Frontal cortex (tissue), 4 donors: ENCODE data around the gene CELF2. TPM values are rescaled to one million over a fixed set of nuclear protein-coding genes. Genes with fewer than 3 reads are reported as not detected.

Experiments used
- DNase-seq, 2 donors: peaks; one replicate each; pipeline ENCODE4 v3.0.0; 2012; ENCODE audit warnings: low spot score in 2 of 2
- FAIRE-seq: peaks from 2 replicates; lab custom pipeline; 2012; peaks lifted over from hg19 to GRCh38; lab: Jason Lieb, UNC
- total RNA-seq: library from RNA; depleted of rRNA; stranded (reverse); fragments of >200 nt; gene quantifications from one replicate; pipeline ENCODE4 v1.2.3, GENCODE V29; 2014
- donor health status: control.
- donor health status: control.
- donor health status: control.

Gene CELF2
- total RNA-seq, 1 donor from 2014 or later, result 129 TPM

DNA sequence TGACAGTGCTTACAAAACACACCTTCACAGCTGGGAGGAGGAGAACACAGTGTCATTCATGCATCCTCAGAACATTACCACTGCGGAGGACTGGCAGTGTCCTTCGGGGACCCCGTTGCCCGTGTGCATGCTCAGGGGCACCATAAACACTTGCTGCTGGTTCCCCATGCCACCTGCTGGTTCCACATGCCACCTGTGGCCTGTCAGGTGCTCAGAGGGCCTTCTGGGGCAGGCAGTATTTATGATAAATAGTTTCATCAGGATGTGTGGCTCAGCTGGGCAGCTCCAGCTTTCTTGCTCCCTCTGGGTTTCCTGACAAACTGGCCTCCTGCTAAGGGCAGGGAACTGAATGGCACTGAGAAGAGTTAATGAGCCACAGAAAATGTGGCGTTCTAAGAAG, 32.1 kb downstream of the CELF2 start:
- FAIRE-seq, result no peak

GRCh38 chr10:11050301-11051287, 32.9 kb downstream of the CELF2 start:
- DNase-seq (no peak), FAIRE-seq (no peak)

More for the DNA sequence above, 32.1 kb downstream of the CELF2 start:
- DNase-seq, result no peak

- no peak for DNase-seq
These were observed 39.3 kb downstream of the CELF2 start for GRCh38 chr10:11057018-11057417.

GRCh38 chr10:11057448-11057847, 39.8 kb downstream of the CELF2 start:
- FAIRE-seq (no peak), DNase-seq (no peak)

More at GRCh38 chr10:11057018-11057417, 39.3 kb downstream of the CELF2 start:
- no peak for FAIRE-seq

DNA sequence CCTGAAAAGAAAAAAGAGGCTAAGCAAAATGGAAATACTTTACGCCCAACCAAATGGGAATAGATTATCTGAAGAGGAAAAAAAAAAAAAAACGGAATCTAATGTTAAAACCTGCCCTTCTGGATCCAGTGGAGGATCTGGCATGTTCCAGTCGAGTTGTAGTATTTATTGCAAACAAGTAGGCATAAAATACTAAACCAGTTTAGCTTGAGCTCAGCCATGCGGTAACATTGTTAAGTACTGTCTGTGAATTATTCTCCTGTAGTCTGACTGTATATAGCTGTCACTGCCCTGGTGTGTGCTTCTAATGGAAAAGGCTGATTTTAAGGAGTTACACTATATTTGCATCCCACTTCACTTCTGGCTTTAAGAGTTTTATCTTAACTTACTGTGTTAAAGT, 40.3 kb downstream of the CELF2 start:
- DNase-seq (no peak), FAIRE-seq (no peak)

GRCh38 chr10:11058965-11059364, 41.3 kb downstream of the CELF2 start:
- DNase-seq (no peak), FAIRE-seq (no peak)

- FAIRE-seq, result no peak
- DNase-seq, result no peak
These were observed 46.2 kb downstream of the CELF2 start for GRCh38 chr10:11063856-11064255.

GRCh38 chr10:11064832-11065231, 47.2 kb downstream of the CELF2 start:
- FAIRE-seq (no peak), DNase-seq (no peak)

GRCh38 chr10:11065567-11065966, 47.9 kb downstream of the CELF2 start:
- DNase-seq (no peak), FAIRE-seq (no peak)

DNA sequence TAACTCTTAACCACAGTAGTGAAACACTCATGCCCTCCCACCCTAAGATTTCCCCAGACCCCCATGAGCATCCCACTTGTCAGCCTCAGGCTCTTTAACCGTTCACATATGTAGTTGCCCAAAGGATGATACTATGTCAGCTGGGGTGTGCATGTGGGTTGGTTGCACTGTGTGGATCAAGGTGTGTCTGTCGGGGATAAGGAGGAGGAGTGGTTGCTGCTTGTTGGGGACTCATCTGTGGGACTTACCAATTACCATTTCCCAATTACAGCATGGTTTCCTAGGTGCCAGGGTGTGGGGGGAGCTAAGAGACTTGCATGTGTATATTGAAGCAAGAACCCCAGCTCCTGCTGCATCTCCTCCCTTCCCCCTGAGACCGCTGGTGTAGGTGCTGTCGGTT, 48.8 kb downstream of the CELF2 start:
- DNase-seq (no peak), FAIRE-seq (no peak)

DNA sequence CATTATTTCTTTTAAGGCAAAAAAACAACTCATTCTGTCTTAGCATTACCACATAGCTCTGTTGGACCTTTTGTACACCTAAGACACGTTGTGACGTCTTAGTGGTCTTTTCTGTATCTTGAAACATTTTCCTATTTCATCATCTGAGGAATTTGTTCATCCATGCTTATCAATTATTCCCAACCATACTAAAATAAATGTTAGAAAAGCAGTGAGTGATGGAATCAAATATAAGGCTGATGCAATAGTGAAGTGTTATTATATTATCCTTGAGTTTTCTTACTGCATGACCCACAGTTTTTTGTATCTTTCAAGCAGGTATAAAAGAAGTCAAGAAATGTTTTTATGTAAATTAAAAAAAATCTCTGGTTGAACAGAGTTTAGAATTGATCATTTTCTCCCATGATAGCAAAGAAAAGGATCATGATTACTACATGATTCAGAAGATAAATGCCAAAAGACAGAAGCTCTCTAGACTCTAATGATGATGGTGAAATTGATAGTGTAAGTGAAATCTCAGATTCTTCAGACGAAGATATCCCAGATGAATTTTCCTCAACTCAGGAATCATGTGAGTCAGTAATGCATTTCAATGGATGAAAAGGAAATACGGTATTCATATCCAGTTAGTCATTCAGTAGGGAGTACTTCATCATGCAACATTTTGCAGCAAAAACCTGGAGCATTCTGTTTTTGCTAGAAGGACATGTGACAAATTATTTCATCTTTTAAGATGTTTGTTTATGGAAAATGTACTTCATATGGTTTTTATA, 51.4 kb downstream of the CELF2 start:
- FAIRE-seq, result no peak
- no peak for DNase-seq

DNA sequence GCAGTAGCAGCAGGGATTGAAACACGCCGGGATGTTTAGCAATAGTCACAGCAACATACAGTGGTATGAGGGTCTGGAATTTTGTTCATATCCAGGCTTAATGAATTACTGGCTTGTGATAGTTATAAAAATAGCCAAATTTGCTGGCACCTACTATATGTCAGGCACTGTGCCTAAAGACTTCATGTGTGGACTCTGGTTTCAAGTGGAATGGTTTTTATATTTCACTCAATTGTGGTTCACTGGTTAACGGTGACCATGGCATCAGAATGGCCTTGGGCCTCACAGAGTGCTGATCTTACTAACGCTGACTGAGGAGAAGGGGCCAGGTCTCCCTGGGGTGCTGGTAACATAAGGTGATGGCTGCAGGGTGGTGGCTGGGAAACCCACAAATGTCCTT, 55.7 kb downstream of the CELF2 start:
- DNase-seq (no peak), FAIRE-seq (no peak)

- no peak for FAIRE-seq
These were observed 57.0 kb downstream of the CELF2 start for GRCh38 chr10:11074536-11075267.

GRCh38 chr10:11076221-11076620, 58.5 kb downstream of the CELF2 start:
- FAIRE-seq (no peak), DNase-seq (no peak)

More at GRCh38 chr10:11074536-11075267, 57.0 kb downstream of the CELF2 start:
- DNase-seq, result no peak

- FAIRE-seq (no peak), DNase-seq (no peak)
These were observed 62.9 kb downstream of the CELF2 start for GRCh38 chr10:11080564-11080984.

DNA sequence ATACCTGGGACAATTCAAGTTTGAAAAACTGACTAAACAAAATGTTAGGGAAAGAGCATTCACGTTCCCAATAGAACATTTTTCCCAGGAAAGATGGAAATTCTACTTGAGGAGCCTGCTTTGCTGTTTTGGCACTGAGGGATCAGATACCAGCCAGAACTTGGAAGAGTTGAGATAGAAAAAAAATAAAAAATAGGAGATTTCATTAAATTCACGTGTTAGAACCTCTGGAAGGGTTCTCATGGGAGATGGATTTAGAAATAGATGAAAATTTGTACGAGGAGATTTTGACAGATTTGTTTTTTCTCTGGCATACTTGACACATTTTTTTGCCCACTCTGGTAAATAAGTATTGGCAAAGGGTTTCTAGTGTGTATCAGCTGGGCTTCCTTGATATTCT, 63.7 kb downstream of the CELF2 start:
- FAIRE-seq (no peak), DNase-seq (no peak)

- FAIRE-seq (no peak), DNase-seq (no peak)
These were observed 64.9 kb downstream of the CELF2 start for GRCh38 chr10:11082526-11082925.

GRCh38 chr10:11083051-11083450, 65.4 kb downstream of the CELF2 start:
- FAIRE-seq (no peak), DNase-seq (no peak)

- no peak for FAIRE-seq
These were observed 67.9 kb downstream of the CELF2 start for GRCh38 chr10:11085545-11085944.

DNA sequence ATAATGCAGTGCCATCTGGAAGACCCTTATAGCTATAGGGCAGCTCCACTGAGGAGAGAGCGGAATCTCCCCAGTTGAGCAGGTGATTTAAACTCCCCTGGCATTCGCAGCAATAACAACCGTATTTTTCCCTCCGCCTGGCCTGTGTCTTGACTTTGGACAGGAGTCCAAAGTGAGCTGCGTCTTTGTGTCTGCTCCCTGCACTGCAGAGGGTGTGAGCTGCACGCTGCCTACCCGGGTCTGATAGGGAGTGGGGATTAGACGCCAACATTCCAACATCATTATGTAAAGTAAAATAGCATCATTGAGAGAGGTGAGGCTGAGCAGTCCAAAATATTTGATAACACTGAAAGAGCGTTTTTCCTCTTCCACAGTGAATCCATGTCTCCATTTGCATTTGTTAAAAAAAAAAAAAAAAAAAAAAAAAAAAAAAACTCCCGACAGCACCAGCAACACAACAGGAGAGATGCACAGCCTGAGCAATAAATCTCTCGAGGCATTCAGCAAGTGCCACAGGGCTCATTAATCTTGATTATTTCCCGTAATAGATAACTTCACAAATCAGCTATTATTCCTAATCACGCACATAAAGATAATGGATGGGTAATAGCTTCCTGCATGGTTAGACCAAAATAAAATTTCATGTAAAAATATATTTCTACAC, 68.6 kb downstream of the CELF2 start:
- no peak for FAIRE-seq
- no peak for DNase-seq

More at GRCh38 chr10:11085545-11085944, 67.9 kb downstream of the CELF2 start:
- DNase-seq, result no peak
